Measurements from ENCODE around the gene UBXN11.

DNA sequence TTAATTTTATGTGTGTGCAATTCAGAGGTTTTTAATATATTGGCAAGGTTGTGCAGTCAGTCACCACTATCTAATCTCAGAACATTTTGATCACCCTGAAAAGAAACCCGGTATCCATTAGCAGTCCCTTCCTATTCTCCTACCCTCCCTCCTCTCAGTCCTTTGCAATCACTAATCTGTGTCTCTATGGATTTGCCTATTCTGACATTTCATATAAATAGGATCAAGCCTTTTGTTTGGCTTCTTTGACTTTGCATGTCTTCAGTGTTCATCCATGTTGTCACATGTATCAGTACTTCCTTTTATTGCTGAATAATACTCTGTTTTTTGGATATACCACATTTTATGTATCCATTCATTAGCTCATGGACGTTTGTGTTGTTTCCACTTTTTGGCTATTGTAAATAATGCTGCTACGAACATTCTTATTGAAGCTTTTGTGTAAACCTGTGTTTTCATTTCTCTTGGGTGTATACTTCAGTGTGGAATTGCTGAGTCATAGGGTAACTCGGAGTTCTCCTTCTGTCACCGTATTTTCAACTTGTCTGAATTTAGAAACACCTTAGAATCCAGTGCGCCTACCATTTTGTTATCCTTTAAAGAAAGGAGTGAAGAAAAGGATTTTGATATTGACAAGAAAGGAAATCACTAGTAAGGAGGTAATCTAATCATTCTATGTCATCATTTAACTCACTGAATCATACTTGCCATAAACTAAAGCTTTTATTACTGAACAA is 69.0 kb downstream of the UBXN11 start:
- no peak for TF ChIP-seq POLR2AphosphoS5 (IDR thresholded peaks at IDR 0.05; ENCODE audit: low read depth, low read length)
- no peak for TF ChIP-seq SIN3A (IDR thresholded peaks at IDR 0.05; ENCODE audit: borderline replicate concordance, insufficient read depth, low read length)
- TF ChIP-seq, protein P1, sequence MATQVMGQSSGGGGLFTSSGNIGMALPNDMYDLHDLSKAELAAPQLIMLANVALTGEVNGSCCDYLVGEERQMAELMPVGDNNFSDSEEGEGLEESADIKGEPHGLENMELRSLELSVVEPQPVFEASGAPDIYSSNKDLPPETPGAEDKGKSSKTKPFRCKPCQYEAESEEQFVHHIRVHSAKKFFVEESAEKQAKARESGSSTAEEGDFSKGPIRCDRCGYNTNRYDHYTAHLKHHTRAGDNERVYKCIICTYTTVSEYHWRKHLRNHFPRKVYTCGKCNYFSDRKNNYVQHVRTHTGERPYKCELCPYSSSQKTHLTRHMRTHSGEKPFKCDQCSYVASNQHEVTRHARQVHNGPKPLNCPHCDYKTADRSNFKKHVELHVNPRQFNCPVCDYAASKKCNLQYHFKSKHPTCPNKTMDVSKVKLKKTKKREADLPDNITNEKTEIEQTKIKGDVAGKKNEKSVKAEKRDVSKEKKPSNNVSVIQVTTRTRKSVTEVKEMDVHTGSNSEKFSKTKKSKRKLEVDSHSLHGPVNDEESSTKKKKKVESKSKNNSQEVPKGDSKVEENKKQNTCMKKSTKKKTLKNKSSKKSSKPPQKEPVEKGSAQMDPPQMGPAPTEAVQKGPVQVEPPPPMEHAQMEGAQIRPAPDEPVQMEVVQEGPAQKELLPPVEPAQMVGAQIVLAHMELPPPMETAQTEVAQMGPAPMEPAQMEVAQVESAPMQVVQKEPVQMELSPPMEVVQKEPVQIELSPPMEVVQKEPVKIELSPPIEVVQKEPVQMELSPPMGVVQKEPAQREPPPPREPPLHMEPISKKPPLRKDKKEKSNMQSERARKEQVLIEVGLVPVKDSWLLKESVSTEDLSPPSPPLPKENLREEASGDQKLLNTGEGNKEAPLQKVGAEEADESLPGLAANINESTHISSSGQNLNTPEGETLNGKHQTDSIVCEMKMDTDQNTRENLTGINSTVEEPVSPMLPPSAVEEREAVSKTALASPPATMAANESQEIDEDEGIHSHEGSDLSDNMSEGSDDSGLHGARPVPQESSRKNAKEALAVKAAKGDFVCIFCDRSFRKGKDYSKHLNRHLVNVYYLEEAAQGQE (IDR thresholded peaks at IDR 0.05; ENCODE audit: insufficient read depth in 1 of 2, low read depth in 2 of 2, low read length in 2 of 2): no peak

Data from PFSK-1 (cell line).